Natural killer cell (primary cell): ENCODE data around the gene IL2RG. TPM values are rescaled to one million over a fixed set of nuclear protein-coding genes. Genes with fewer than 3 reads are reported as not detected.

Experiments used
- ATAC-seq, 3 donors: fragments of 150-1000 bp in 2 of 3; fragments of 200-7000 bp in 1 of 3; cut with Tn5 transposase; 1 replicate in 1 of 3; 2 replicates in 2 of 3; pipeline ENCODE4 v1.10.0; 2021; ENCODE audit warnings: mild to moderate bottlenecking in 2 of 3, moderate library complexity in 2 of 3
- DNase-seq, 2 donors: peaks; one replicate each; pipeline versions ENCODE4 v3.0.0 to v3.0.0-alpha.2; 2013 to 2021; ENCODE audit warnings: mixed read lengths in 1 of 2
- H3K27ac ChIP-seq: one replicate; pipeline ENCODE4 v1.5.1; 2013; ENCODE audit warnings: mild to moderate bottlenecking, low read length
- H3K27me3 ChIP-seq: one replicate; pipeline ENCODE4 v1.6.1; 2013; ENCODE audit warnings: low read length; ENCODE audit not compliant: control insufficient read depth, insufficient read depth
- H3K36me3 ChIP-seq: one replicate; pipeline ENCODE4 v1.6.1; 2013; ENCODE audit warnings: low read length; ENCODE audit not compliant: control insufficient read depth, insufficient read depth
- H3K4me1 ChIP-seq: one replicate; pipeline ENCODE4 v1.6.1; 2013; ENCODE audit warnings: low read length; ENCODE audit not compliant: control insufficient read depth, insufficient read depth
- H3K4me3 ChIP-seq: one replicate; pipeline ENCODE4 v1.5.1; 2013; ENCODE audit warnings: low read length
- H3K9me3 ChIP-seq: one replicate; pipeline ENCODE4 v1.6.1; 2013; ENCODE audit warnings: low read length; ENCODE audit not compliant: control insufficient read depth, insufficient read depth
- H3K27ac Mint-ChIP-seq, 2 donors: one replicate each; pipeline ENCODE4 v1.8.0; 2022; ENCODE audit warnings: mild to moderate bottlenecking in 2 of 2, mixed read lengths in 2 of 2, moderate library complexity in 1 of 2
- H3K27me3 Mint-ChIP-seq, 2 donors: one replicate each; pipeline ENCODE4 v1.8.0; 2022; ENCODE audit warnings: low read depth in 2 of 2, mixed read lengths in 2 of 2
- H3K36me3 Mint-ChIP-seq: one replicate; pipeline ENCODE4 v1.8.0; 2022; ENCODE audit warnings: mixed read lengths
- H3K4me1 Mint-ChIP-seq, 2 donors: one replicate each; pipeline ENCODE4 v1.8.0; 2022; ENCODE audit warnings: mixed read lengths in 2 of 2
- H3K4me3 Mint-ChIP-seq: one replicate; pipeline ENCODE4 v1.8.0; 2022; ENCODE audit warnings: mild to moderate bottlenecking, moderate library complexity, mixed read lengths
- H3K9me3 Mint-ChIP-seq, 2 donors: one replicate each; pipeline ENCODE4 v1.8.0; 2022; ENCODE audit warnings: mixed read lengths in 2 of 2
- WGBS: methylation state at CpG from one replicate; pipeline ENCODE4 v1.1.7; 2013; ENCODE audit warnings: missing lambda C conversion rate; ENCODE audit not compliant: insufficient coverage; 5-methylcytosine and 5-hydroxymethylcytosine counted together
- intact Hi-C: fragments of 100-400 bp; cut with micrococcal nuclease; formaldehyde crosslinking; loops from one replicate; pipeline ENCODE4 v1.14.2; 2022
- total RNA-seq, 4 donors: library from RNA; stranded (reverse); fragments of 120-200 nt in 1 of 4; gene quantifications; one replicate each; pipeline versions ENCODE4 v1.2.3 to v1.2.4, GENCODE V29; 2013 to 2022
- TF ChIP-seq, protein P1 (sequence below): fragments of 200-600 bp; IDR thresholded peaks from one replicate; pipeline ENCODE4 v1.8.0; 2022; ENCODE audit warnings: antibody characterized with exemption

The IL2RG gene
- total RNA-seq, 3 donors from 2014 or later (not counting 1 experiment from before 2014, with no cell fraction given), result 506 to 577 (median 550) TPM

DNA sequence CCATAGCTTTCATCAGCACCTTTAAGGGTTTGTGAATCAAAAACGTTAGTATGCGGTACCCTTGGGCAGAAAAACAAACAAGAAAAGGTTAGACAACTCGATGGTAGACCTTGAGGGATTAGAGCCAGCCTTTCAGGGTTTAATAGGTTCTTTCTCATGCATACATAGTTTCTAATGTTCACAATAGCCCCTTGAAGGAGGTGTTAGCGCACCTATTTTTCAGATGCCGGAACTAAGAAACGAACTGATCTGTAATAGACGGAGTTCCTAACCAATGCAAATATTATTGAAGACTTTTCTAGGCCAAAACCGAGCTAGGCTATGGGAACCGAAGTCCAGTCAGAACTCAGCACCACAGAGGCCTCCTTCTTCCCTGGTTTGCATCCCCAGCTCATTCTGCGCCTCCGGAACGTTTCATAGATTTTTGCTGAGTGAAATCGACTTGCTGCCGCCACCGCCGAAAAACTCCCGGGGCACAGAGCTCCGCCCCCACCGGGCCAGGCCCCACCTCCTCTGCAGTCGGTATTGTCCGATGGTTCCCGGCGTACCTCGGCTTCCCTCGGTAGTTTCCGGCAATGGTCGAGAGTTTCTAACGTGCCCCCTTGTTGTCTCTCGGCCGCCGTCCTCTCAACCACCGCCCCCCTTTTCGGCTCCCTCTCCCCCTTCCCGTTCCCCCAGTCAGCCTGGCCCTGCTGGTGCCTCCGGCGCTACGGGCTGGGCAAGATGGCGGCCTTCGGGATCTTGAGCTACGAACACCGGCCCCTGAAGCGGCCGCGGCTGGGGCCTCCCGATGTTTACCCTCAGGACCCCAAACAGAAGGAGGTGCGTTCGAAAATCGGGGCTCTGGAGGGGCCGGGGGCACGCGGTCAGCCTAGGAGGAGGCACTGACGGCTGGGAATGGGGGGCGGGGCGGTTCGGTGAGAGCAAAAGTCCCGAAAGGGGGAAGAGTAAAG is 6.9 kb upstream of the IL2RG start, which contains the start of gene MED12:
TSS of gene MED12 (plus strand) at position 565 of the 953 bp plus-strand sequence. CDS start at position 724, 159 bp downstream.
- peaks cover 27% of the 10 kb centered on the region for H3K36me3 ChIP-seq
- DNase-seq (peak; percentile 80 to 87), ATAC-seq (peak; percentile 94 to 98 (median 97))
- 2% methylated on average over 49 of the region's 56 CpGs for WGBS
- H3K9me3 ChIP-seq, result no peaks in the 10 kb centered on the region
- H3K27ac ChIP-seq, result peak within 1 kb of the TSS; percentile 79
- H3K4me1 ChIP-seq, result peaks cover 20% of the 10 kb centered on the region
- intact Hi-C loops, result loop anchor here (1.0 kb wide), 1 partner anchor 15 kb away; no protein-coding TSS in a partner anchor
- Mint-ChIP-seq H3K36me3 (no peaks in the 10 kb centered on the region), H3K4me1 (peaks cover 10 to 30% of the 10 kb centered on the region in 2 donors), H3K9me3 (no peaks in the 10 kb centered on the region), H3K4me3 (peak within 1 kb of the TSS; percentile 88), H3K27ac (peak within 1 kb of the TSS; percentile 90 to 92), H3K27me3 (no peaks in the 10 kb centered on the region)
- TF ChIP-seq, protein P1, sequence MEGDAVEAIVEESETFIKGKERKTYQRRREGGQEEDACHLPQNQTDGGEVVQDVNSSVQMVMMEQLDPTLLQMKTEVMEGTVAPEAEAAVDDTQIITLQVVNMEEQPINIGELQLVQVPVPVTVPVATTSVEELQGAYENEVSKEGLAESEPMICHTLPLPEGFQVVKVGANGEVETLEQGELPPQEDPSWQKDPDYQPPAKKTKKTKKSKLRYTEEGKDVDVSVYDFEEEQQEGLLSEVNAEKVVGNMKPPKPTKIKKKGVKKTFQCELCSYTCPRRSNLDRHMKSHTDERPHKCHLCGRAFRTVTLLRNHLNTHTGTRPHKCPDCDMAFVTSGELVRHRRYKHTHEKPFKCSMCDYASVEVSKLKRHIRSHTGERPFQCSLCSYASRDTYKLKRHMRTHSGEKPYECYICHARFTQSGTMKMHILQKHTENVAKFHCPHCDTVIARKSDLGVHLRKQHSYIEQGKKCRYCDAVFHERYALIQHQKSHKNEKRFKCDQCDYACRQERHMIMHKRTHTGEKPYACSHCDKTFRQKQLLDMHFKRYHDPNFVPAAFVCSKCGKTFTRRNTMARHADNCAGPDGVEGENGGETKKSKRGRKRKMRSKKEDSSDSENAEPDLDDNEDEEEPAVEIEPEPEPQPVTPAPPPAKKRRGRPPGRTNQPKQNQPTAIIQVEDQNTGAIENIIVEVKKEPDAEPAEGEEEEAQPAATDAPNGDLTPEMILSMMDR, result no peak
- no peaks in the 10 kb centered on the region for H3K27me3 ChIP-seq
- H3K4me3 ChIP-seq, result peak within 1 kb of the TSS; percentile 92

DNA sequence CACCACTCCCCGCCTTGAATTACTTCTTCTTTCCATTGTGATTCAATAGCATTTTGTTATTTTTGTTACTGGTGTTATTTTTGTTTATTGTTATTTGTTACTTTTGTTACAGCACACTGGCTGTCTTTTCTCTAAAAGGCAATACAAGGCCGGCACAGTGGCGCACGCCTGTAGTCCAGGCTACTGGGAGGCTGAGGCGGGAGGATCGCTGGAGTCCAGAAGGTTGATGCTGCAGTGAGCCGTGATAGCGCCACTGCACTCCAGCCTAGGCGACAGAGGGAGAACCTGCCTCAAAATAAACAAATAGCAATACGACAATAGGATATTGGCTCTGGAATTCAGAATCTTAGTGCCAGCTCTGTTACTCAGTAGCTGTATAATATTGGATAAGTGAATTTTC is 6.0 kb upstream of the IL2RG start:
- Histone ChIP-seq H3K9me3 (no peaks in the 10 kb centered on the region), H3K36me3 (peaks cover 18% of the 10 kb centered on the region), H3K4me1 (peaks cover 27% of the 10 kb centered on the region), H3K27me3 (no peaks in the 10 kb centered on the region), H3K27ac (peak overlapping the region; percentile 79), H3K4me3 (no peak overlapping the region)
- H3K27ac Mint-ChIP-seq, result peak overlapping the region; percentile 90 to 92
- ATAC-seq (no peak), DNase-seq (no peak)
- peak overlapping the region; percentile 21 for H3K4me3 Mint-ChIP-seq
- no peaks in the 10 kb centered on the region for H3K9me3 Mint-ChIP-seq
- peaks cover 15 to 28% of the 10 kb centered on the region in 2 donors for H3K4me1 Mint-ChIP-seq
- TF ChIP-seq, protein P1, result no peak
- intact Hi-C loops, result no loop called here
- no peaks in the 10 kb centered on the region for H3K27me3 Mint-ChIP-seq
- no peaks in the 10 kb centered on the region for H3K36me3 Mint-ChIP-seq
- 100% methylated on average over 6 of the region's 10 CpGs for WGBS

DNA sequence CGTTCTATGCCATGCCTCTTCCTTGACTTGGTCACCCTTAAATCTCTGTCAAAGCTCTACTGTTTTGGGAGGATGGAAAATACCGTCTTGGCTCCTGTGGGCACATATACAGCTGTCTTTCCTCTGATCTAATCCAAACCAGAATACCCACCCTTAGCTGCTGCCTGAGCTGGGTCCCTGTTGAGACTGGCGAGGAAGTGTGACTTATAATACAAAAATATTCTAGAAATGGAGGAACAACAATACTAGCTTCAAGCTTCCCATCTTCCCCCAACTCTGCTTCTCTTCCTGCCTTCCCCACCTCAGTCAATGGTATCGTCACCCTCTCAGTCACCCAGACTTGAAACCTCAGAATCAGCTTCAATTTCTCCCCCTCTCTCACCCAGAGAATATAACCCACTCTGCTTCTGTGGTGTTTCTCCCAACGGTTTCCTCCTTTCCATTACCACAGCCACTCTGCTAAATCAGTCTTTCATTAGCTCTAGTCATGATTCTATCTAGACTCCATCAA is 599 bp upstream of the IL2RG start:
- H3K27ac ChIP-seq, result peak overlapping the region; percentile 100
- H3K9me3 ChIP-seq, result no peaks in the 10 kb centered on the region
- WGBS, result 0% methylated on average over 3 of the region's 5 CpGs
- DNase-seq, result peak in 1 of 2 donors; percentile 74
- TF ChIP-seq, protein P1, result no peak
- intact Hi-C loops, result loop anchor here (2.0 to 5.0 kb wide), 3 partner anchors 15 to 255 kb away; partner anchors contain the start of genes SNX12 and TAF1
- Mint-ChIP-seq H3K36me3 (no peaks in the 10 kb centered on the region), H3K27me3 (no peaks in the 10 kb centered on the region), H3K4me1 (peaks cover 52 to 58% of the 10 kb centered on the region in 2 donors), H3K4me3 (peak overlapping the region; percentile 84), H3K9me3 (no peaks in the 10 kb centered on the region), H3K27ac (peak overlapping the region; percentile 97 to 99)
- peaks cover 51% of the 10 kb centered on the region for H3K4me1 ChIP-seq
- peak; percentile 40 to 49 (median 40) for ATAC-seq
- H3K4me3 ChIP-seq, result peak overlapping the region; percentile 74
- no peaks in the 10 kb centered on the region for H3K27me3 ChIP-seq
- H3K36me3 ChIP-seq, result peaks cover 29% of the 10 kb centered on the region
